Mucosa of stomach (tissue), 1 donor: ENCODE data around the gene GIGYF1.
"Not testable (repeated sequence)": the region's sequence is repeated elsewhere in the genome, so short reads cannot be mapped to it uniquely, and the experiment has no call there.

Experiments
- H3K27me3 ChIP-seq: one replicate; pipeline ENCODE4 v1.7.0; 2013; ENCODE audit warnings: mild to moderate bottlenecking, low read length; ENCODE audit not compliant: control insufficient read depth, insufficient read depth
- H3K36me3 ChIP-seq: one replicate; pipeline ENCODE4 v1.7.0; 2013; ENCODE audit warnings: low read length; ENCODE audit not compliant: control insufficient read depth, insufficient read depth
- H3K4me1 ChIP-seq: one replicate; pipeline ENCODE4 v1.7.0; 2013; ENCODE audit warnings: mild to moderate bottlenecking, low read length; ENCODE audit not compliant: control insufficient read depth, insufficient read depth
- H3K4me3 ChIP-seq: one replicate; pipeline ENCODE4 v1.7.0; 2013; ENCODE audit warnings: low read length
- H3K9ac ChIP-seq: one replicate; pipeline ENCODE4 v1.7.0; 2013; ENCODE audit warnings: mild to moderate bottlenecking, low read length, moderate library complexity
- H3K9me3 ChIP-seq: one replicate; pipeline ENCODE4 v1.7.0; 2013; ENCODE audit warnings: mild to moderate bottlenecking, low read length, moderate library complexity; ENCODE audit not compliant: control insufficient read depth
- donor health status: Pancreatic carcinoma.

GIGYF1 gene

GRCh38 chr7:100694098-100694745 lies at the start of gene GIGYF1:
Gene GIGYF1, minus strand, starts transcription at chr7:100694250. Its CDS starts 6,012 bp downstream, at chr7:100688238.
- H3K4me1 ChIP-seq = peaks cover 16% of the 10 kb centered on the region
- no peaks in the 10 kb centered on the region for H3K9me3 ChIP-seq
- no peaks in the 10 kb centered on the region for H3K36me3 ChIP-seq
- H3K27me3 ChIP-seq = no peaks in the 10 kb centered on the region
- peak within 1 kb of the TSS; percentile 83 for H3K9ac ChIP-seq
- H3K4me3 ChIP-seq = peak within 1 kb of the TSS; percentile 41

- H3K36me3 ChIP-seq = no peaks in the 10 kb centered on the region
- no peaks in the 10 kb centered on the region for H3K27me3 ChIP-seq
- H3K9ac ChIP-seq = no peak overlapping the region
- no peak overlapping the region for H3K4me3 ChIP-seq
- H3K4me1 ChIP-seq = no peaks in the 10 kb centered on the region
- H3K9me3 ChIP-seq = no peaks in the 10 kb centered on the region
These were observed 45.9 kb upstream of the GIGYF1 start for GRCh38 chr7:100739934-100740333.

- no peaks in the 10 kb centered on the region for H3K4me1 ChIP-seq
- no peak overlapping the region for H3K9ac ChIP-seq
- H3K9me3 ChIP-seq = no peaks in the 10 kb centered on the region
- H3K27me3 ChIP-seq = no peaks in the 10 kb centered on the region
- no peaks in the 10 kb centered on the region for H3K36me3 ChIP-seq
- H3K4me3 ChIP-seq = no peak overlapping the region
These were observed 42.6 kb upstream of the GIGYF1 start for GRCh38 chr7:100736671-100737070.

GRCh38 chr7:100735730-100736129 lies 41.7 kb upstream of the GIGYF1 start:
- H3K4me1 ChIP-seq = no peaks in the 10 kb centered on the region

GRCh38 chr7:100731937-100732636 lies 38.0 kb upstream of the GIGYF1 start:
- H3K9ac ChIP-seq = no peak overlapping the region
- H3K27me3 ChIP-seq = peaks cover 3% of the 10 kb centered on the region
- no peak overlapping the region for H3K4me3 ChIP-seq
- no peaks in the 10 kb centered on the region for H3K9me3 ChIP-seq
- H3K4me1 ChIP-seq = no peaks in the 10 kb centered on the region
- H3K36me3 ChIP-seq = no peaks in the 10 kb centered on the region

More at GRCh38 chr7:100735730-100736129, 41.7 kb upstream of the GIGYF1 start:
- no peaks in the 10 kb centered on the region for H3K27me3 ChIP-seq
- H3K9me3 ChIP-seq = no peaks in the 10 kb centered on the region
- H3K9ac ChIP-seq = no peak overlapping the region
- H3K4me3 ChIP-seq = no peak overlapping the region
- no peaks in the 10 kb centered on the region for H3K36me3 ChIP-seq

- H3K4me3 ChIP-seq = no peak overlapping the region
- H3K27me3 ChIP-seq = peaks cover 3% of the 10 kb centered on the region
- H3K36me3 ChIP-seq = no peaks in the 10 kb centered on the region
- H3K4me1 ChIP-seq = peaks cover 3% of the 10 kb centered on the region
- no peak overlapping the region for H3K9ac ChIP-seq
- H3K9me3 ChIP-seq = no peaks in the 10 kb centered on the region
These were observed 36.2 kb upstream of the GIGYF1 start for GRCh38 chr7:100730136-100730800.

GRCh38 chr7:100728196-100728595 lies 34.1 kb upstream of the GIGYF1 start:
- Histone ChIP-seq H3K4me1 (peaks cover 7% of the 10 kb centered on the region), H3K9ac (no peak overlapping the region), H3K4me3 (no peak overlapping the region), H3K9me3 (no peaks in the 10 kb centered on the region), H3K27me3 (peaks cover 12% of the 10 kb centered on the region), H3K36me3 (no peaks in the 10 kb centered on the region)

GRCh38 chr7:100726996-100727761 lies 33.1 kb upstream of the GIGYF1 start:
- Histone ChIP-seq H3K4me1 (peaks cover 7% of the 10 kb centered on the region), H3K27me3 (peaks cover 20% of the 10 kb centered on the region), H3K9ac (no peak overlapping the region), H3K9me3 (no peaks in the 10 kb centered on the region), H3K4me3 (no peak overlapping the region), H3K36me3 (no peaks in the 10 kb centered on the region)

GRCh38 chr7:100724364-100724763 lies 30.3 kb upstream of the GIGYF1 start:
- H3K27me3 ChIP-seq = peaks cover 45% of the 10 kb centered on the region
- H3K4me1 ChIP-seq, H3K4me3 ChIP-seq, H3K36me3 ChIP-seq, H3K9me3 ChIP-seq, H3K9ac ChIP-seq: not testable (repeated sequence)

- Histone ChIP-seq H3K27me3 (peaks cover 45% of the 10 kb centered on the region), H3K4me3 (no peak overlapping the region), H3K36me3 (no peaks in the 10 kb centered on the region), H3K9me3 (no peaks in the 10 kb centered on the region), H3K4me1 (peaks cover 7% of the 10 kb centered on the region), H3K9ac (no peak overlapping the region)
These were observed 29.8 kb upstream of the GIGYF1 start for GRCh38 chr7:100723732-100724275.

GRCh38 chr7:100722480-100723212 lies 28.6 kb upstream of the GIGYF1 start:
- H3K9me3 ChIP-seq = no peaks in the 10 kb centered on the region
- H3K4me3 ChIP-seq = no peak overlapping the region
- no peaks in the 10 kb centered on the region for H3K36me3 ChIP-seq
- peaks cover 45% of the 10 kb centered on the region for H3K27me3 ChIP-seq
- peaks cover 7% of the 10 kb centered on the region for H3K4me1 ChIP-seq
- no peak overlapping the region for H3K9ac ChIP-seq
